ENCODE measurements around the gene PRICKLE2.

The PRICKLE2 gene

GRCh38 chr3:64067506-64068346, 157.5 kb downstream of the PRICKLE2 start:
- no peak for DNase-seq

DNA sequence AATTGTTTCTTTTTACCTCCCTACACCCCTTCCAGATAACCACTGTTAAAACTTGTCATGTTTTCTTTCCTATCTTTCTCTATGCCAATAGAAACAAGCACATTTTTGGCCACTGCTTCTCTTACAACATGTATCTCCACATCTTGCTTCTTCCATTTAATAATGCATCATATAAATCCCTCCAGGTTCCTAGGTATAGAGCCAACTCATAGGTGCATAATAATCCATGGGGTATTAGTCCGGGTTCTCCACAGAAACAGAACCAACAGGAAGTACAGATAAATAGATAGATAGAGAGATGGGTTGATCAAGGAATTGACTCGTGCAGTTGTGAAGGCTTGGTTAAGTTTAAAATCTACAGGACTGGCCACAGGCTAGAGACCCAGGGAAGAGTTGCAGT, 160.5 kb downstream of the PRICKLE2 start:
- DNase-seq, result no peak

GRCh38 chr3:64063983-64064438, 161.3 kb downstream of the PRICKLE2 start:
- no peak for DNase-seq

DNA sequence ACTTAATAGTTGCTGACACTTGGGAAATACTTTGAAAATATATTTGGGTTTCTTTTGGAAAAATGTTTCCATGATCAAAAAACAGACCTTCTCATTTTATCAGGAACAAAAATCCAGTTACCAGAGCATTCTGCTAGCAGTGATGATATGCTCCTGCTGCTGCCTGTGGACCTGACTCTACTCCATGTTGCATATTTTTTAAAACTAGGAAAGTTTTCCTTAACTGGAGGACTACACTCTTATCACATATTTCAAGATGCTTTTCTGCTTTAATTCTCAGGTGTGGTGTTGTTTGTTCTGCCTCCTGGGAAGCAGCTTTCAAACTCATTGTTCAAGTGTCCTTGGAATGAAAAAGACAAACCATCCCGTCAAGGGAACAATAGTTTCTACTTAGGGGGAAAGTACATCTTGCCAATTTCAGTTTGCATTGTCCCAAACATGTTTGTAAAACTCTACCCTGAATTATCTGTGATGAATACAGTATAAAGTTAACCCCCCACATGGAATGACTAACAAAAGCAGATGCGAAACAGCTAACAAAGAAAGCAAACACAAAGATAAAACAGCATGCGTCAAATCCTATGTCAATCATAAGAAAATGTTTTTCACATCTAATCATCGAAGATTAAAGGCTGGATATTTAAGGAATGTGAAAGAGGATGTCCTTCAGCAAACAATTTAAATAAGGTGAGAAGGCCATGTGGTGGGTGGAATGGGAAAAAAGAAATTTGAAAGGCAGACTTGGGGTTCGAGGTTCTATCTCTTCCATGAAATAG, 161.9 kb downstream of the PRICKLE2 start:
- DNase-seq, result no peak

DNA sequence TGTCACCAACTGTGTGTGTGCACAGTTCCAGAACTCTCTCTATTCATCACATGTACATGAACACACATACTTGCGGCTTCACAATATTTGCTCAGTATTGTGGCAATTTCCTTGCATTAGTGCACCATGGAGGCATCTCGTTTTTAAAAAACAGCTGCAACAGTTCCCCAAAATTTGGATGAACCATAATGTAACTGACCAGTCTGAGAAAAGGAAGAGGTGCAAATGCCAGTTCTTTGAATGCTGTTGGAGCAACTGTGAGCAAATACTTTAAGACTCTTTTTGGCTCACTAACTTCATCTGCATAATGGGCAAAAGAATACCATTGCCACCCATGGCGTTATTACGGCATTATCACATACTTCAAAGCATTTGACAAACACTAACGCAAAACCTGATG, 163.6 kb downstream of the PRICKLE2 start:
- no peak for DNase-seq

- no peak for DNase-seq
These were observed 165.6 kb downstream of the PRICKLE2 start for GRCh38 chr3:64059484-64060175.

DNA sequence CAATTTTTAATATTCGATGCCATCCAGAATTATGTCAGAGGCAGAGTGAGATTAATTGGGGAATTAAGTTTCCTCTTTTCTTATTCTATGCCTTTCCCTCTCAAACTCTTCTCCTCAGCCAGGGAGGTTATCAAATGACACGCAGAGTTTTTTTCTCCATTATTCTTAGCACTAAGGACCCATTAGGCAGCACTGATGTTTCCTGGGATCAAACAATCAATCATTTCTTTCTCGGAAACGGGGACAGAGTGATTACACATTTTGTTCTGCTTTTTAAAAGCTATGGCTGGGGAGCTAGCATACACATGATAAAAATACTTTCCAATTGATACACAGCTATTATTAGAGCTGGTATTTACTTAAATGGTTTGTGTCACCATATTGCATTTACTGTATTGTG, 166.7 kb downstream of the PRICKLE2 start:
- DNase-seq, result no peak

DNA sequence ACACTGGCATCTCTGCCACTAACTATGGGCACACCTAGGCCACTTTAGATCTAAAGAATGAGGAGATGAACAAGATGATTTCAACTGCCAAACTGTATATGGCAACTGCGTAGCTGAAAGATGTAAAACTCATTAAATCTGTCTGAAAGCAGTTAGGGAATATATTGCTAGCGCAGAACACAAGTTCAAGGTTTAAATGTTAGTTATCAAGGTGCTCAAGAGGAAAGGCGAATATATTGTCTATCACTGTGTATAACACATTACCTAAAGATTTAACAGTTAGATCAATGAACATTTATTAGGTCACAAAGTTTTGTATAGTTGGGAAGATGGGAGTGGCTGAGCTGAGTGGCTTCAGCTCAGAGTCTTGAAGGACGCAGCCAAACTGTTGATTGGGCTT, 168.0 kb downstream of the PRICKLE2 start:
- no peak for DNase-seq

DNA sequence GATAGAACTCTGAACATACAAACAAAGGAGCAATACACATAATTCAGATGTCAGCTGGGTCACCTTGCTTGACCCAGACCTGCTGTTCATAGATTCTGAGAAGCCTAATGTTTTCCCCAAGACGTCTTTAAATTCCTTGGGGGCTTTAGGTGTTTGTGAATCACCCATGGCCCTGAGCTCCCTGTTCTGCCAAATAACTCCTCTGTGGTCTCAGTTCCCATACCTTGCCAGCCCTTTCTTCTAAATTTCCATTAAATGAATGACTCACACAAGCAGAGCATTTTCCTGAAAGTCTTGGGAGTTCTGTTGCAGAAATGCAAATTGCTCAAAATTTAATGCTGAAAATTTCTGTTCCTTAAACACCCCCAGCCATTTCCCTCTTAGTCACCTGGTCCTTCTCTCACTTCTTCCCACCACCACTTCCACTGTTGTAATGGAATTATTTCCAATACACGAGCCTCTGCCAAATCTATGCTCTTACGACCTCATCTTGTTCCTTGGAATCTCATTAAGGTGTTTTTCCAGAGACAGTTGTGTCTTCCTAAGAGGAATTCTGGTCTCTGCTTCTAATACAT, 168.6 kb downstream of the PRICKLE2 start:
- no peak for DNase-seq

- DNase-seq, result no peak
These were observed 170.2 kb downstream of the PRICKLE2 start for GRCh38 chr3:64055076-64055475.

DNA sequence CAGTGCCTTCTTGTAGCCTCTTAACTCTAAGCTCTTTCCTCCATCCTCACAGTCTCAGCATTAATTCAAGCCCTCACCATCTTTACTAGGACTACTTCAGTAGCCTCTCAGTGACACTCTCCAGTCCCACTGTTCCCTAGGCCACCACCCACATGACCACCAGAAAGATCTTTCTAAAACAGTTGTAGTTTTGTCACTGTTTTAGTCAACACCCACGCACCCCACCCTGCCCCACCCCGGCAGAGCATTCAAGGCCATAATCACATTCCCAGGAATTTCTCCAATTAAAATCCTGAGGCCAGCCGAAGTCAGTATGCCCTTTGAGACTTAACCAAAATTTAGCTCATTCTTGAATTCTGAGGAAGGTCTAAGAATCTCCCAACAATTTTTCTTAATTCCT, 170.8 kb downstream of the PRICKLE2 start:
- DNase-seq, result no peak

DNA sequence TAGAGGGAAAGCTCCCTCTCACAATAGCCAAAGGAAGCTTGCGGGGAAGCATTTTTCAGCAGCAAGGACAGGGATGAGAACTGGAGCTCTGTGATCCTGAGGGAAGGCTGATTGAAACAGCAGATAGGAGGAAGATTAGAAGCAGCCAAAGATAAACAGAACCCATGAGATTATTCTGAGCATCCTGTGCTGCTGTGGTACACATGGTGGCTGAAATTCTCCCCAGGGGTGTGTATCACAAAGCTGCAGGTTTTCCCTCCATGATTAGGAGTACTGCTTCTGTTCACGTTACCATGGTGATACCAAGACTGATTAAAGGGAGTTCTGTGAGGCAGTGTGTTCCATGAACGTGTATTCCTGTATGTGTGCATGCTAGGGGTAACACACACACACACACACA, 171.7 kb downstream of the PRICKLE2 start:
- no peak for DNase-seq

DNA sequence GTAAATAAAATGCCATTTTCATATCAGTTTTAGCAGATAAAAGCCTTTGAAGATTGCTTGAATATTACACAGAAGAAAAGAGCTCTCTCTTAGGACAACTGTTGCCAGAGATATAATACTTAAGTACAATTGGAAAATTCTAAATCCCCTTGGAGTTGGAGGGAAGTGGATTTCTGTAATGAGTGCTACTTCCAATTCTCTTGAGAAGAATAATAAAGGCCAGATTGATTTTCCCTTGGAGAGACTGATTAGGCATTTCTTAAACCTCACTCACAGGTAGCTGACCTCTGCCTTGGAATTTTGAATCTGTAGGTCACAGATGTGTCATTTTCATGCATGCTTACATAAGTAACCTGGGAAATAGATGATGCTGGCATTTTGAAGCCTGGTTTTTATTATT, 172.1 kb downstream of the PRICKLE2 start:
- no peak for DNase-seq

- DNase-seq, result no peak
These were observed 175.4 kb downstream of the PRICKLE2 start for GRCh38 chr3:64049832-64050231.

DNA sequence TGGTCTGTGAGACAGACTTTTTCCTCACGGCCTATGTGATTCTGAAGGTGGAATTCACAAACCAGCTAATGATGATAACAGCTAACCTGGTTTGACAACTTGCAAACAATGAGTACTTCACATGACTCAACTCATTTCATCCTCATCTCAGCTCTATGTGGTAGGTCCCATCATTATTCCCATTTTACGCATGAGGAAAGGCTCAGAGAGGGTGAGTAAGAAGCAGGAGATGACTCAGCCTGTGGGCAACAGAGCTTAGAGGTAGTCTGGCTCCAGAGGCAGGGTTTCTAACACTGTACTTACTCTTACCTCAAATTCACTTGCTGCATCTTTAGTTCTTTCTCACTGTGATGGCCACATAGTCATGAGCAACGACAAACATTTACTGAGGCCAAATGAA, 176.1 kb downstream of the PRICKLE2 start:
- no peak for DNase-seq

DNA sequence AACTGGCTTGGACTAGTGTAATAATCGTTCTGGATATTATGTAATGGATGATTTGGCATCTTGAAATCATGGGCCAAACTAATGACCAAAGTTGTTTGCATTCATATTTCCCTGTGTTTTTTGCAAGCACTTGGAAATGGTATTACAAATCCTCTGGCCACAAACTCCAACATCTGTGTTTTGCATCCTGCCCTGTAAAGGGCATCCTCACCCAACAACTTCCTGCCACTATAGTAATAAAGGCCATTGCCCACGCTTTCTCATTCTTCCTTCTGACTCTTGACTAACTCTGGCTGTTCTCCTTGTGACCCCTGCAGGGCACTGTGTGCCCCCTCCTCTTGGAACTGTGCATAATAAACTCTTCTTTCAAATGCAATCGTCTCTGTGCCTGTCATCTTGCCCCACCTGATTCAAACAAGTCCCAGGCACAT, 176.6 kb downstream of the PRICKLE2 start:
- no peak for DNase-seq

- DNase-seq, result no peak
These were observed 177.5 kb downstream of the PRICKLE2 start for GRCh38 chr3:64047787-64048186.

- DNase-seq, result no peak
These were observed 178.2 kb downstream of the PRICKLE2 start for GRCh38 chr3:64046996-64047594.

DNA sequence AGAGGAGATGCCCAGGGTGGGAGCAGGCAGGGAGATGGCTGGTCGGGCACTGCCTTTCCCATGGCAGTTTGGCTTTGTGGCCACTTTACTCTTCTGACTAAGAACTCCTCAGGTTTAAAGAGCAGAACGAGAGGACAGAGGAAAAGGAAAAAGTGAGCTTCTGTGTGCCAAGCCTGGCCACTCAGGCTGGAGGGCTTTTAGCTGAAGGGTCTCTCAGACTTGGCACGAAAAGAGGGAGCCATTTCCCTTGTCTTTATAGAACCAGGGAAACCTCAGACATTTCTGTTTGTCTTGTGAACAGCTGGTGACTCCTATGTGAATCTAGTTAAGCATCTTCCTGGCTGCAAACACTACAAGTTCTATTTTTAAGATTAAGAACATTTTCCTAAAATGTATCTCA, 178.7 kb downstream of the PRICKLE2 start:
- DNase-seq, result no peak

DNA sequence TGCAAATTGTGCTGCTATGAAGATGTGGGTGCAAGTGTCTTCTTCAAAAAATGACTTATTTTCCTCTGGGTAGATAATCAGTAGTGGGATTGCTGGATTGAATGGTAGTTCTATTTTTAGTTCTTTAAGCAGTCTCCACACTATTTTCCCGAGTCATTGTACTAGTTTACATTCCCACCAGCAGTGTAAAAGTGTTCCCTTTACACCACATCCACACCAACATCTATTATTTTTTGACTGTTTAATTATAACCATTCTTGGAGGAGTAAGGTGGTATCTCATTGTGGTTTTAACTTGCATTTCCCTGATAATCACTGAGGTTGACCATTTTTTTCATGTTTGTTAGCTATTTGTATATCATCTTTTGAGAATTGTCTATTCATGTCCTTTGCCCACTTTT, 182.3 kb downstream of the PRICKLE2 start:
- no peak for DNase-seq
